Inferior parietal cortex (tissue), 1 donor: Measurements from ENCODE around the gene PFKFB2.
"Not testable (repeated sequence)": the region's sequence is repeated elsewhere in the genome, so short reads cannot be mapped to it uniquely, and the experiment has no call there.

Experiments used
- DNase-seq: peaks from one replicate; pipeline ENCODE4 v3.0.0-alpha.2; 2016; ENCODE audit errors: extremely low spot score

Gene PFKFB2

DNA sequence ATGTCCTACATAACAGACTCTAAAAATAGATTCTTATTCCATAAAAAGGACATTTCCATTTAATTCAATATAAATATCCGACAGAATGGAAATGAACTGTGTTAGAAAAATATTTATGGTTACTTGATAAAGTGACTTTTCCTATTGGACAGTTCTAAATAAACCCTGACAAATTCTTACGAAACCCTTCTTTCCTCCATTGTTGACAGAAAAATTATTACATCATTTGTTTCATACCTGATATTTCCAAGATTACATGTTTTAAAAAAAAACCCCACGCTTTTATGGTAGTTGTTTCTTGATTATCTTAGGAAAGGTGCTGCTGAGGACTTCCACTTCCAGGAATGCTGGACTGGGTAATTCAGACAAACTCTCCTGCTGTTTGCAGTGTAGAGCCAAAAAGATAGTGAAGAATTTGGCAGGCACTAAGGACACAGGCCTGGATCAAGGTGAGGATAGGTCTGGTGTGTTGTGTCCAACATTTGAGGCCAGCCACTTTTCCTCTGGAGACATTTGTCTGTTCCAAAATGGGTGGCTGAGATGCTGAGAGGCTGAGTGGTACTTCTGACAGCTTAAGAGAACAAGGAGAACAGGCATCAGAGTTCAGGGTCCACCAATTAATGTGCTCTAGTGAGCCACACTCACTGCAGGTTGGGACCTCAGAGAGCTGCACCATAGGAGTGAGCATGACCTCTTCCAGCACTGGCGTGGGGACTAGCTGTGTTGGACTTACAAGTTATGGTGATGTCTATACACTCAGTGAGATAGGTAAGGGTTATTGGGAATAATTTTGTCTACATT, 13.5 kb upstream of the PFKFB2 start:
- no peak for DNase-seq

DNA sequence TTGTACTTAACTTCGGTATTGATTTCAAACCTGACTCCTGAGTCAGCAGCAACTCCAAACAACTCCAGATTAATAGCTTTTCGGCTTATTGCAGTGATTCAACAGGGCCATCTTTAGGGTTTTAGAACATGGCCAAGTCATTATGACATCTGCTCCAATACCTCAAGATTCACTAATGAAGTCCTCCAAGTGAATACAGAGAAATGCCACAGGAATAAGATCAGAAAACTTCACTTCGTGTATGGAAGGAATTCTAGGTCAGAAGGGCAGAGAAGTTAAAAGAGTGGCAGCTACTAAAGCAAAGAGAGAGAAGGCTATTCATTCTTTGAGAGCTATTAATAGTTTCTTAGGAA, 12.9 kb upstream of the PFKFB2 start:
- DNase-seq: no peak

DNA sequence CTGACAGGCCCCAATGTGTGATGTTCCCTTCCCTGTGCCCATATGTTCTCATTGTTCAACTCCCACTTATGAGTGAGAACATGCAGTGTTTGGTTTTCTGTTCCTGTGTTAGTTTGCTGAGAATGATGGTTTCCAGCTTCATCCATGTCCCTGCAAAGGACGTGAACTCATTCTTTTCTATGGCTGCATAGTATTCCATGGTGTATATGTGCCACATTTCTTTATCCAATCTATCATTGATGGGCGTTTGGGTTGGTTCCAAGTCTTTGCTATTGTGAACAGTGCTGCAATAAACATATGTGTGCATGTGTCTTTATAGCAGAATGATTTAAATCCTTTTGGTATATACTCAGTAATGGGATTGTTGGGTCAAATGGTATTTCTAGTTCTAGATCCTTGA, 11.7 kb upstream of the PFKFB2 start:
- DNase-seq: not testable (repeated sequence)

DNA sequence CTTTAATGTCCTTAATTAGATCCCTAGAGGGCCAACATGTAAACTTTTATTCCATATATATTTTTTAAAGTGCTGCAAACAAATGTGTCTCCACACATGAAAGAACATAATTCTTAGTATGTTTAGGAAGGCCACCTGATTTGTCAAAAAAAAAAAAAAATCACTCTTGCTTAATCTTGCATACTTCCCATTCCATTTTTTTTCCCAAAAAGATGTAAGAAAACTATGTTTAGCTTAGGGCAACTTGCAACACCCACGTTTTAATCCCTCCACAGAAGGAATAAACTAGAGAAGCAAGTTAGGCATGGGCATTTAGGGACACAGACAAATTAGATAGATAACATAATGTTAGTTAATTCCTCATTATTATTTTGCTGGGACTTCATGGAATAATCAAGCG, 7.6 kb upstream of the PFKFB2 start:
- DNase-seq: no peak

DNA sequence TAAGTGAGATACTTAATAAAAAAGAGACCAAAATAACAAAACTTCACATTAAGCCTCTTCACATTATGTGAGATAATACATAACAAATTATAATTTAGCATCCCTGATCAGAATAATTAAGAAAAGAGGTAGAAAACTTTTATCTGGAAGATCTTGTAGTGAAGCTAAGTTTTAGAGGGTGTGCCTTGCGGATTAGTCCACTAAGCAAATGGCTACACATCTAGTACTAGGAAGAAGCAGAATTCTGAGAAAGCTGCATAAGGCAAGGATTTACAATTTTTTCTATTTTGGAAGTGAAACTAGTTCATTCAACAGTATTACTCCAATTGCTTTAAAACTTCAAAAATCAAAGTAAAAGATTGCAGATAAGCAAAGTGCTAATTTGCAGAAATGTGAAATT, 5.6 kb upstream of the PFKFB2 start:
- no peak for DNase-seq

DNA sequence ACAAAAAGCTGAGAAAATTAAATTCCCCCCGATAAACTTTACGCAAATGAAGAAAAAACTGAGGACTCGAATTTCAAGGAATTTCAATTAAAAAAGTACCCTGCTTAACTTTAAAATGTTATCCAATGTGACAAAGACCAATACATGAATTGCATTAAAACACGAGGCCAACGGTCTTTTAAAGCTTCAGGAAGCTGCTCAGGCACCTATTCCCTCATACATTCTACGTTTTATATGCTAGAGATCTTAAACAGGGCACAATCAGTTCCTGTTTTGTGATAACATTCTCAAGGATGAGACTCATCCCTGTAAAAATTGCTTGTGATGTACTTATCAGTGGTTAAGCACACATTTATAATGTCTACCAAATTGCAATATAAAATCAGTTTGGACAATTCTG, 5.0 kb upstream of the PFKFB2 start:
- DNase-seq: no peak

DNA sequence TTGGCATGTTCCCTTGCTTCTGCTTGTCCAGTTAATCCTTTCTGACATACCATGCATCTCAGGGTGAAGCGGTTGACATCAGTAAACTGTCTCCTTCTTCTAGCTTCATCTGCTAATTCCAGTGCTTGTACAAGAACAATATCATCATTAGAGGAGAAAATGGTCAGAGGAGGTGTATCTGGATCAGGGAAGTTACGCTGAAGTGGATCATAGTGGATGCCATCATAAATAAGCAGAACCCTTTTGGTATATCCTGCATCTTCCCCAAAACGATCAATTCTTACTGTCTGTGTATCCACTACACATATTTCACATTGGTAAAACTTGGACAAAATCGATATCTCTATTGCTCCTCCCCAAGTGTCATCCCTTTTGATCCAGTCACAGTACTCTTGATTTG, 4.0 kb upstream of the PFKFB2 start:
- no peak for DNase-seq

DNA sequence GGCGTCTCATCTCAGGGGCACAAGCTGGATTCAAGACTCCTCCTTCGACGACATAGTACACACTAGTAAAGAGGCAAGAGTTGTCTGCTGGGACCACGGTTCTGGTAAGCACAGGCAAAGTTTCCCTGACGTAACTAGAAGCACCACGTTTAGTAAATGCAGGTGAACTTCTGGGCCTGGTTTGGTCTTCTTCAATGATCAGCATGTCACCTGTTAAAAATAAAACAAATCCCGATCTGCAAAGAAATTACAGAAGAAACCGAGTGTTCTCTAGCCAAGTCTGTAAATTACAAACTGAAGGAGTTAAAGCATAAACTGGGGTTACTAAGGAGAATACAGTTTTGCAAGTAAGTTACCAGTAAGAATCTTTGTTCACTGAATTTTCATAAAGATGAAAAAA, 3.6 kb upstream of the PFKFB2 start:
- no peak for DNase-seq

DNA sequence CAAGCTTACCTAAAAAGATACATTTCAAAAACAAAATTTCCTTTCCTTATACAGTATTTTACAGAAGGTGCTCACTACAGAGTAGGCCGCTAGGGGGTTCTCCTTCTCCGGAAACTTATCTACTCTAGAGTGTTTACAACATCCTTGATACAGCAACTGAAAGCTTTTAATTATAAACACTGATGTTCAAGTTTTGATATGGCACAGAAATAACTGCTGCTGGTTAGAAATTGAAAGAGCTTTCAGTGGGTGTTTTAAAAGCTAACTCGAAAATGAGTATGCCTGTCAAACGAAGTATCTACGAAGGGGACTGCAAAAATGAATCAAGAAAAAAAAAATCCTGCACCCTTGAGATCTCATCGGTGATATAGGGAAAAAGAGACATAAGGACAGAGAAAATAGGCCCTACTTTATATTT, 3.1 kb upstream of the PFKFB2 start:
- DNase-seq: peak; percentile 86

DNA sequence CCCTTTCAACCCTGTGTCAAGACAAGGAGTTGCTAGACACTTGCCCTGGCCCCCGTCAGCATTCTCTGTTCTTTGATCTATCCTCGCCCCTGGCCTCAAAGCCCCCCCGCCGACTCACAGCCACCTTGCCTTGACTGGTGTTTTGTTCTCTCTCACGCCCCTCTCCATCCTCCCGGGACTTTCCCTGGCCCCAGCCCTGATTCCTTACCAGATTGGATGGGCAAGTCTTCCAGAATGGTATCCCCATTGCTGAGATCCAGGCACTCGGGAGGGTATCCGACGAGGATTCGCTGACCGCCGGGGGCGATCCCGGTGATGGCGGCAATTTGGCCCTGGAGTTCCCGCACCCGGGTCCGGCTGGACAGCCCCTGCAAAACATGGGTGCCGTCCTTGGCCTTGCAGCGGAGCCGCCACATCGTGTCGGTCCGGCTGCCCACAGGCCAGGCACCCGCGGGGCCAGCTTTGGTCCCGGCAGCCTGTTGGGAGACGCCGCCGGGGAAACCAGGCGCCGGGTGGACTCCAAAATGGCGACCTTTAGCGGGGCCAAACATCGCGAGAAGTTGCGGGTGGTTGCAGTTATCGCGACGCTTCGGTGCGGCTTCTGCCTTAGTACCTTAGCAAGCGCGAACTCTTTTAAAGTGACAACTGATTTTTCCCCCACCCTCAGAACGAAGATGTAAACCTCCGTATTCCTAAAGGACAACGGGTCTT, 2.4 kb upstream of the PFKFB2 start:
- peak; percentile 93 for DNase-seq

DNA sequence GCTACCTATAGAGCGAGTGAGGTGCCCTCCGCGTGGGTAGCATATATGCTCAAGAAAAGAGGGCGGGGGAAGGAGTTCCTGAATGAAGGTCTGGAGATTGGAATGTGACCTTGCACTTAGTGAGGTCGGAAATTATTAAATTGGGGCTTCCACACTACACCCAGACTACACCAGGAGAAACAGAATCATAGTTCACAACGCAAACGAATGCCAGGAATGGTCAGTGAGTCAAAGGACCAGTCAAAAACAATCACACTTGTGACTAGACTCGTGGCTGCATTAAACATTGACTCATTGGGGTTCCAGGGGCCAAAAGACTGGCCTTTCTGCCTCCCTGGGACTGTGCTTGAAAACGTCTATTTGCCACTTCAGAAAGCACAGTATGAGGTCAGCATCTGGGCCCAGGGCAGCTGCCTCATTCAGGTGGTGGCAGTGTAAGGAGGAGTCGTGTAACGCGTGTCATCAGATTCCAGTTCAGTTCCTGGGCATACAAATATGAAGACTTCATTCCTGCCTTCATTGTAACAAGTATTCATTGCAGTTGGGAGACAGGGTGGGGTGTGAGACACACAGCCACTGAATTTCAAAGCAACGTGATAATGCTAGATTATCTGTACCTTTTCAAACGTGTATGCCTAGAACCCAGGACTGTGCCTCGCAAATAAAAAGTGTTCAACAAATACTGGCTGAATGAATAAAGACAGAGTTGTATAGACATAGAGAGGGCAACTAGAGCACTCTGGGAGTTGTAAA, 1.7 kb upstream of the PFKFB2 start, which contains the start of gene YOD1:
YOD1 (minus strand) TSS at position 18 of the 753 bp plus-strand sequence. CDS start 178 bp downstream, outside the sequence.
- no peak for DNase-seq

DNA sequence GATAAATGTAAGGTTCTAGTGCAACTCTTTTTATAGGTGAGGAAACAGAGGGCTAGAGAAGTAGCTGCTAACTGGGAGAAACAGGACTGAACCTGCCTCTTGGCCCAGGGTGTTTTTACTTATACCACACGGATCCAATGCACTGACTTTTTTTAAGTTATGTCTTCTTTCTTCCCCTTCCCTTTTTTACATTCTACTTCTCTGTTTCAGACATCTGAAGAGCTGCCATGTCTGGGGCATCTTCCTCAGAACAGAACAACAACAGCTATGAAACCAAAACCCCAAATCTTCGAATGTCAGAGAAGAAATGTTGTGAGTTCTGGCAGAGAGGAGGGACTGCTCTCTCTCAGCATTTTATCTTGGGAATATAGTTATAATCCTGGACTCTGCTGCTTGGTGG, 1.4 kb downstream of the PFKFB2 start:
- DNase-seq: no peak

DNA sequence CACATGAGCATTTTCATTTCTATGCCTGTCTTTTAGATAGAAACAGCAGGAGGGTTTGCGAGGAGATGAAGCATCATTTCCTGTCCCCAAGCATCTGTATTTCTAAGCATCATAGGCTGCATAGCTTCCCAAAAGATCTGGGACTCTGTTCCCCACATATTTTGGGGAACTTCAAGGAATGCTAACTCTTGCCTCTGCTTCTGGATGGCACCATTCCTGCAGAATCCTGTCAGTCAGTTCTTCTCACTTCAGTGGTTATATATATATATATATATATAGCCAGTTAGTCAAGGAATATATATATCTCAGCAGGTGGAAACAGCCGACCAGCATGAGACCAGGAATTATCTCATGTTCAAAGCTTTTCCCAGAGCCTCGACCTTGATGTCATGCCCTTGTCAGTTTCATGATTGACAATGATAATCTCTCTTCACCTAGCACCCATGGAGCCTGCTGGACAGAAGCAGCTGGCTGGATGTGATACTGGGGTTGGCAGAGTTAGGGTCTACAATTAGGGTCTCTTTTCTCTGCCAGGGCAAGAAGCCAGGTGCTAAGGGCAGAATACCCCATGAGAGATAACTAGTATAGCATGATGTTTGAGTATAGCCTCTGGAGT, 2.4 kb downstream of the PFKFB2 start:
- DNase-seq: no peak

DNA sequence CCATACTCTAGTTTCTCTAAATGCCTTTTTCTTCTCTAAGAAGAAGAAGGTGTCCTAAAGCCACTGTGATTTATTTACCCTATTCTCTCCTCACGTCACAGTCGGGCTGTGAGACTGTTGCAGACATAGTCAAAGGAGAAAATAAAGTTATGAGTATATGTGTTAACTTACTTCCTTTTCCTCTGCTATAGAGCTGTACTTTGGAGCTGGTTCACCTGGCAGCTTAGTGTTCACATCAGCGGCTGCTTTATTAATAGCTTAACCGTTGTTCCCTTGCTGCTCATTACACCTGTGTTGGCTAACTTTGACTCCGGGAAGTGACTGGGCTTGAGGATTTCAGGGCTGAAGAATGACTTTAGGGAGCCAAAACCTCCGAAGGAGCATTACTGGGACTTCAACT, 3.6 kb downstream of the PFKFB2 start:
- no peak for DNase-seq

DNA sequence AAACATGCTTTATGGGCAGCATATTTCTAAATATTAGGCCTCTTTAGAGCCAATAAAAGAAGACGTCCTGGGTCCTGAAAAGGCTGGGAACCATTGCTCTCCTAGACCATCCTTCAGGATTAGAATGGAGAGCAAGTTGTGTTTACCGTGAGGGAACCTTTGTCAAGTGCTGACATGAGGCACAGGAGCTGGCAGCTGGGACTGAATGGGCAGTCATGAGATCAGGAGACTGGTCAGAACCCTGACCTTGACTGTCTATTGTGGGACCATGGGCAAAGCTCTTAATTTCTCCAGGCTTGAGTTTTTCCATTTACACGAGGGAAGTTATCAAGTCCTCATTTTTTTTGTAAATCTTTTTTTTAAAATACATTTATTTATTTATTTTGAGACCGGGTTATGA, 5.2 kb downstream of the PFKFB2 start:
- no peak for DNase-seq

DNA sequence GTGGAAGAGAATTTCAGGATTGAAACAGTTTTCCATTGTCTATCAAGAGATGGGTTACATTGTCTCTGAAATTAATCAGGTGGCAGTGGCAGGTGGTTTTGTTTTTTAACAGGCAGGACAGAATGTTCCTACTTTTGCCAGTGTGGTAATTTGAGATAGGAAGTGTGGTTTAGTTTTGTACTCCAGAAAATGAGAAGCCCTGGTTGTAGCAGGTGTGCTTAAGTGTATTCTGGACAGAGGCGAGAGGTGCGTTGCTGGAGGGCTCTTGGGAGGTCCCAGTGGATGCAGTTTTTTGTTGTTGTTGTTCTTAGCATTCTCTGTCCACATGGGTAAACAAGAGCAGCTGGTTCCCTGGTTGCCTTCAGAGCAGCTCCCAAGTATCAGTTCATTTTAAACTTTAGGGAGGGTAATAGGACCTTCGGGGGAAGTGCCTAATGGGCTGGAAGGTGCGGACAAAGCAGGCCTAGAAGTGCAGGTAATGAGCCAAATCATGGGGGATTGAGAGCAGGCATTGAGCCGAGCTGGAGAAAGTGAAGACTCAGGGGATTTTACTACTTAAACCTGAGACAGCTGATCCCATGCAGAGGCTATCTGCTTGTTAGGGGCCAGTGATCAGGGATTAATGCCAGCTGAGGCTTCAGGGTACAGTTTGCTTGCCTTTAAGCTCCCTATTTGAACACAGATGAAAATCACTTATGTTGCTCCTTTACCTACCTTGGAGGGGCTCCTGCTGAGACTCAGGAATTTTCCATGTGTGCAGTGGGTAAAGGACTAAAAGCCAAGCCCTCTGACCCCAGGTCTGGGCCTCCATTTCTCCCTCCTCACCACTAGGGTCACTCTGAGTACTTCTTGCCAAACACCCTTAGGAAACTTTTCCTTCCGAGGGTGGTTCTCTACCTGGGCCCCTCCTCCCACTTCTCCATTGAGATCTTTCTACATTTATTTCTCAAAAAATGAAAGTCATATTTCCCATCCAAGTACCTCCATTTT, 6.1 kb downstream of the PFKFB2 start:
- DNase-seq: no peak

DNA sequence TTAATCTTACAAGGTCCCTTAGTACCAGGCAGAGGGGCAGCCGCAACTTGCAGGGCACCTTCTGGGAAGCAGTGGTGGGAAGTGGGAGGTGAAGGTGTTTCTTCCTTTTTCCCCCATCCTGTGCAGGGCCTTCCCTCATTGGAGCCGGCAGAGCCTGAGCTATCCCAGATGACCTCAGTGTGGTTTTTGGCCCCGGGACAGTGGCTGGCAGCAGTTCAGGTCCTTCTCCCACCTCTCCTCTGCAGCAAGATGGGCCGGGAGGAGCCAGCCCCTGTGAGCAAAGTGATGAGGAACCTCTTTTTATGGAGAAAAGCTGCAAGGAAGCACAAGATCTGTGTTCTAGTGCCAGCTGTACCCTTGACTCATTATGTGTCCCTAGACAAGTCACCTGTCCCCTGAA, 6.8 kb downstream of the PFKFB2 start:
- no peak for DNase-seq

DNA sequence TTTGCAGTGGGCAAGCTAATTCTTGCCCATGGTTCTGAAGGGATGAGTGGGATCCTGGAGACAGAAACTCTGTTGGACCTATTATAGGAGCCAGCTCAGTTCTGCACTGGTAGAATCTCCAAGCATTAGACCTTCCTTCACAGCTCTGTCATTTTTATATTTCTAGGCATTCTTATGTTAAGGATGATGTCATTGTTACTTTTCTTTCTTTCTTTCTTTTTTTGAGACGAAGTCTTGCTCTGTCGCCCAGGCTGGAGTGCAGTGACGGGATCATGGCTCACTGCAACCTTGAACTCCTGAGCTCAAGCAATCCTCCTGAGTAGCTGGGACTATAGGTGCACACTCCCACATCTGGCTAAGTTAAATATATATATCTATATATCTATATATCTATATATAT, 7.5 kb downstream of the PFKFB2 start:
- DNase-seq: no peak

DNA sequence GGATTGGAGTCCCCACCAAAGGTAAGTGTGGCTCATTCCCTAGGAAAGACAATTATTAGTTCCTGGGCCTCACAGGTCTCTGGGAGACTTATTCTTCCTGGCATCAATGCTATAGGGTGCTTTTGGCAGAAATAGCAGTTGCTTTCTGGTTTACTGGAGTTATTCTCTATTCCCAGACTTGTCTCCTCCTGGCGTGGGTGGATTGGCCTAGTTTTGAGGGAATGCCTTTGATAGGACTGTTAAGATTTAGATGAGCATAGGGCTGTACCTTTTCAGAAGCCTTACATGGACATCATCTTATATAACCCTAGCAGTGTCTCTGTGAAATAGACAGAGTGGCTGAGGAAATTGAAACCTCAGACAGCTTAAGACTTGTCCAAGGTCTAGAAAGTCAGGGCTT, 9.0 kb downstream of the PFKFB2 start:
- peak; percentile 40 for DNase-seq

DNA sequence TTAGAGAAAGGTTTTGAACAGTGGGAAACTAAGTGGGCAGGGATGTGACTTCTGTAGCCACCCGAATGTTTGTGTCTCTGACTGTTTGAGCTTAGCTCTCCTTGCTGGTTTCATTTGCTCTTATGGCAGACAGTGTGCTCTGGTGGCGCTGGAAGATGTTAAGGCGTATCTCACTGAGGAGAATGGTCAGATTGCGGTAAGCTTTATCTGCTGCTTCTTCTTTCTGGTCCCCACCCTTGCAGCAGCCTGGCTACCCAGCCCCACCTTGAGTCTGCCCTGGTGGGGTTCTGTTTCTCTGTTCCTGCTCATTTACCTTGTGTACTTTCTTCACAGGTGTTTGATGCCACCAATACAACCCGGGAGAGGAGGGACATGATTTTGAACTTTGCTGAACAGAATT, 9.9 kb downstream of the PFKFB2 start:
- DNase-seq: no peak

DNA sequence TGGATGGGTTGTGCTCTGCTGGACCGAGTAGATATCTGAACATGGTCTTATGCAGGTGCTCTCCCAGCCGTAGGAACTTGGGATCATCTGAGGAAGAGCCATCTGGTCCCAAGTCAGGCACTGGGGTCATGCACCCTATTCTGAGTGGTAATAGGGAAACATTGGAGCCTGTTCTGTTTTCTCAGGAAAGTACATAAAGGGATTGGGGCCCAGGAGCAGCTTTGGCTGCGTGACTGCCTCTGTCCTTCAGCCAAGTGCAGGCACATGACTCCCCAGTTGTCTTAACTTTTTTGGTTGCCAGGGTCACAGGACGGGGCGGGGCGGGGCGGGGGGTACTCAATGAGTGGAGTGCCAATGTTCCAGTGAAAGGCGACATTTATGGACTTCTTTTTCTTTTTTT, 11.5 kb downstream of the PFKFB2 start:
- DNase-seq: no peak
